Measurements from ENCODE around the gene IL6R.

GRCh38 chr1:154471304-154471703 is 66.2 kb downstream of the IL6R start:
- TF ChIP-seq CTCF (IDR thresholded peaks at IDR 0.05) (no peak), POLR2A (IDR thresholded peaks at IDR 0.05) (no peak), EP300 (IDR thresholded peaks at IDR 0.05) (no peak)

Measured in suprapubic skin (tissue), 3 donors.